Endodermal cell (in vitro differentiated cells): ENCODE data around the gene NPEPL1. TPM values are rescaled to one million over a fixed set of nuclear protein-coding genes. Genes with fewer than 3 reads are reported as not detected.
"Not testable (repeated sequence)": the region's sequence is repeated elsewhere in the genome, so short reads cannot be mapped to it uniquely, and the experiment has no call there.

Experiments
- DNase-seq: peaks from one replicate; pipeline ENCODE4 v3.0.0-alpha.2; 2017
- H3K27ac ChIP-seq: 2 replicates; pipeline ENCODE4 v1.5.1; 2013; ENCODE audit warnings: mild to moderate bottlenecking, low read depth, low read length, moderate library complexity
- H3K27me3 ChIP-seq: 2 replicates; pipeline ENCODE4 v1.6.1; 2013; ENCODE audit warnings: mild to moderate bottlenecking, low read length, moderate library complexity; ENCODE audit not compliant: insufficient read depth, control insufficient read depth, poor library complexity, severe bottlenecking
- H3K36me3 ChIP-seq: 2 replicates; pipeline ENCODE4 v1.7.0; 2013; ENCODE audit warnings: mild to moderate bottlenecking, low read length, moderate library complexity; ENCODE audit not compliant: control insufficient read depth, insufficient read depth
- H3K4me1 ChIP-seq: one replicate; pipeline ENCODE4 v1.7.0; 2013; ENCODE audit warnings: low read length; ENCODE audit not compliant: control insufficient read depth, insufficient read depth
- H3K4me3 ChIP-seq: 2 replicates; pipeline ENCODE4 v1.5.1; 2013; ENCODE audit warnings: mild to moderate bottlenecking, low read length, moderate library complexity
- H3K9ac ChIP-seq: 2 replicates; pipeline ENCODE4 v1.6.1; 2013; ENCODE audit warnings: mild to moderate bottlenecking, low read length, moderate library complexity; ENCODE audit not compliant: poor library complexity, severe bottlenecking; ENCODE audit errors: extremely low read depth
- H3K9me3 ChIP-seq: 2 replicates; pipeline ENCODE4 v1.6.1; 2013; ENCODE audit warnings: mild to moderate bottlenecking, low read length, moderate library complexity; ENCODE audit not compliant: control insufficient read depth
- H3K27ac Mint-ChIP-seq: 2 replicates; pipeline ENCODE4 v1.8.0; 2020; ENCODE audit warnings: mixed read lengths
- H3K27me3 Mint-ChIP-seq: 2 replicates; pipeline ENCODE4 v1.8.0; 2021; ENCODE audit warnings: mild to moderate bottlenecking, mixed read lengths; ENCODE audit not compliant: insufficient read depth
- H3K36me3 Mint-ChIP-seq: 2 replicates; pipeline ENCODE4 v1.8.0; 2020; ENCODE audit warnings: low read depth, mixed read lengths
- H3K4me1 Mint-ChIP-seq: 2 replicates; pipeline ENCODE4 v1.8.0; 2020; ENCODE audit warnings: mixed read lengths
- H3K4me3 Mint-ChIP-seq: 2 replicates; pipeline ENCODE4 v1.8.0; 2020; ENCODE audit warnings: mild to moderate bottlenecking, moderate library complexity, mixed read lengths
- H3K9me3 Mint-ChIP-seq: 2 replicates; pipeline ENCODE4 v1.8.0; 2020; ENCODE audit warnings: mild to moderate bottlenecking, mixed read lengths
- CTCF ChIP-seq: fragments of 200-600 bp; sonication (generic); conservative IDR thresholded peaks from 2 replicates; pipeline ENCODE4 v1.5.0; 2021; ENCODE audit warnings: antibody characterized with exemption, mild to moderate bottlenecking
- whole genome bisulfite sequencing, 2 experiments: methylation state at CpG; one replicate each; pipeline versions ENCODE4 v1.1.5 to v1.1.7; 2013; ENCODE audit warnings: missing lambda C conversion rate in 2 of 2, mixed read lengths in 1 of 2; ENCODE audit not compliant: insufficient coverage in 1 of 2, insufficient read length in 1 of 2; 5-methylcytosine and 5-hydroxymethylcytosine counted together
- long read RNA-seq, 4 experiments: library from polyadenylated mRNA in 2 of 4; library from RNA in 1 of 4; library from capped mRNA in 1 of 4; stranded (forward) in 3 of 4; unstranded in 1 of 4; transcript quantifications; one replicate each; pipeline ENCODE4 v2.0.0, GENCODE V29; 2020 to 2021; ENCODE audit warnings: inconsistent platforms in 1 of 4
- polyA plus RNA-seq, 2 experiments: library from polyadenylated mRNA; stranded (reverse); fragments of 50-300 nt; gene quantifications; one replicate each; pipeline ENCODE4 v1.2.3, GENCODE V29; 2013
- total RNA-seq, 2 donors: library from RNA; stranded (reverse); fragmentation: NEBNext Ultra II Directional in 1 of 2; extraction: Animal tissue kit (Norgen Biotek cat#: 25700) in 1 of 2; gene quantifications; 2 replicates in 1 of 2; 3 replicates in 1 of 2; pipeline ENCODE4 v1.2.1, GENCODE V29; 2021

Gene NPEPL1
- 10 to 100 TPM; 52.9 to 72.8 TPM for total RNA-seq
- polyA plus RNA-seq (2013, experiment 1 of 2) = 24.1 TPM
- 22.4 TPM for polyA plus RNA-seq (2013, experiment 2 of 2)
- long read RNA-seq, experiment 1, partial matches to known transcripts = 3 of 13 reads
- long read RNA-seq, experiment 1, other reads (novel, unspliced or antisense) = 6 of 13 reads
- long read RNA-seq, experiment 2, full-length matches to known transcripts = 80 of 88 reads
- long read RNA-seq, experiment 2, partial matches to known transcripts = 8 of 88 reads
- long read RNA-seq, experiment 2, other reads (novel, unspliced or antisense) = 0 of 88 reads
- long read RNA-seq, experiment 3, transcript NPEPL1-201 (12 exons, 2,378 nt) = major isoform, 54 of 72 reads
- long read RNA-seq, experiment 3, partial matches to known transcripts = 3 of 72 reads
- long read RNA-seq, experiment 3, other reads (novel, unspliced or antisense) = 11 of 72 reads
- long read RNA-seq, experiment 4, partial matches to known transcripts = 2 of 2 reads
- long read RNA-seq, experiment 4, other reads (novel, unspliced or antisense) = 0 of 2 reads

- H3K4me3 Mint-ChIP-seq = peak within 1 kb of the TSS; percentile 52
- no peaks in the 10 kb centered on the region for H3K27me3 ChIP-seq
- no peaks in the 10 kb centered on the region for H3K27me3 Mint-ChIP-seq
- TF ChIP-seq CTCF = no peak
- no peak within 1 kb of the TSS for H3K4me3 ChIP-seq
- WGBS, 2 experiments = 13% methylated on average over 93 of the region's 93 CpGs; no CpG with 5 or more reads in 1 of the 2 experiments
- peak within 1 kb of the TSS; percentile 74 for H3K27ac Mint-ChIP-seq
- no peak within 1 kb of the TSS for H3K27ac ChIP-seq
- no peaks in the 10 kb centered on the region for H3K9me3 ChIP-seq
- H3K9ac ChIP-seq = no peak within 1 kb of the TSS
- H3K4me1 ChIP-seq = no peaks in the 10 kb centered on the region
- peaks cover 16% of the 10 kb centered on the region for H3K36me3 Mint-ChIP-seq
- DNase-seq = peak; percentile 81
- H3K36me3 ChIP-seq = peaks cover 11% of the 10 kb centered on the region
- H3K4me1 Mint-ChIP-seq = peaks cover 12% of the 10 kb centered on the region
- no peaks in the 10 kb centered on the region for H3K9me3 Mint-ChIP-seq
Observed at GRCh38 chr20:58692579-58693225, at the start of gene NPEPL1. Gene NPEPL1 (plus strand): TSS chr20:58692800. CDS start chr20:58692901, 101 bp downstream.

- peaks cover 28% of the 10 kb centered on the region for H3K4me1 Mint-ChIP-seq
- not testable (repeated sequence) for H3K4me3 ChIP-seq, H3K27me3 ChIP-seq, H3K9ac ChIP-seq, H3K36me3 ChIP-seq, H3K9me3 Mint-ChIP-seq, H3K4me3 Mint-ChIP-seq, H3K27ac ChIP-seq, H3K36me3 Mint-ChIP-seq, DNase-seq, H3K27ac Mint-ChIP-seq, H3K9me3 ChIP-seq, H3K4me1 ChIP-seq
- WGBS, 2 experiments = 93 to 98% methylated on average over 8 to 9 of the region's 9 CpGs
- H3K27me3 Mint-ChIP-seq = peaks cover 40% of the 10 kb centered on the region
Observed at GRCh38 chr20:58642896-58643295, 49.7 kb upstream of the NPEPL1 start.

GRCh38 chr20:58645412-58645968, 47.1 kb upstream of the NPEPL1 start:
- Histone ChIP-seq H3K4me1 (no peaks in the 10 kb centered on the region), H3K27ac (no peak overlapping the region), H3K4me3 (no peak overlapping the region), H3K9me3 (no peaks in the 10 kb centered on the region), H3K27me3 (no peaks in the 10 kb centered on the region), H3K9ac (no peak overlapping the region), H3K36me3 (no peaks in the 10 kb centered on the region)
- Mint-ChIP-seq H3K4me1 (peaks cover 31% of the 10 kb centered on the region), H3K4me3 (no peak overlapping the region), H3K27me3 (peaks cover 32% of the 10 kb centered on the region), H3K9me3 (no peaks in the 10 kb centered on the region), H3K36me3 (no peaks in the 10 kb centered on the region), H3K27ac (no peak overlapping the region)
- peak; percentile 33 for DNase-seq
- no peak for TF ChIP-seq CTCF
- 94 to 96% methylated on average over 2 to 5 of the region's 5 CpGs for WGBS, 2 experiments
